HEK293 (cell line): ENCODE results near the gene DCAF6.

Experiments
- CTCF ChIA-PET: fragments of 350-600 bp; formaldehyde crosslinking; extraction: SDS; loops from one replicate; lab custom pipeline; 2021; ENCODE audit warnings: antibody characterized with exemption; lab: Yijun Ruan, JAX
- POLR2A ChIA-PET: fragments of 300-600 bp; formaldehyde crosslinking; extraction: SDS; loops from one replicate; lab custom pipeline; 2020; ENCODE audit warnings: antibody characterized with exemption, inconsistent platforms; lab: Yijun Ruan, JAX
- H3K27ac ChIP-seq: fragments of 200-500 bp; sonication (Bioruptor generic); 2 replicates; pipeline ENCODE4 v1.5.1; 2014; ENCODE audit warnings: low read depth, low read length, control low read depth, inconsistent platforms; ENCODE audit errors: extremely low read depth
- H3K36me3 ChIP-seq, 2 experiments: fragments of 200-500 bp in 1 of 2; sonication (Bioruptor generic) in 1 of 2; 1 replicate in 1 of 2; 2 replicates in 1 of 2; pipeline ENCODE4 v1.5.1; 2014 to 2017; ENCODE audit warnings: inconsistent platforms in 2 of 2, low read length in 2 of 2; ENCODE audit not compliant: control insufficient read depth in 2 of 2, insufficient read depth in 1 of 2
- H3K4me1 ChIP-seq: fragments of 200-500 bp; sonication (Bioruptor generic); 2 replicates; pipeline ENCODE4 v1.5.1; 2014; ENCODE audit warnings: mild to moderate bottlenecking, low read length, inconsistent platforms; ENCODE audit not compliant: control insufficient read depth, insufficient read depth
- H3K4me3 ChIP-seq: 2 replicates; pipeline ENCODE4 v1.5.1; 2011; ENCODE audit warnings: low read depth, mild to moderate bottlenecking, control low read depth, low read length, moderate library complexity
- H3K9me3 ChIP-seq: fragments of 200-500 bp; sonication (Bioruptor generic); 2 replicates; pipeline ENCODE4 v1.5.1; 2014; ENCODE audit warnings: low read depth, low read length, inconsistent platforms; ENCODE audit not compliant: control insufficient read depth, insufficient read depth
- GFI1B ChIP-seq: fragments of 450-650 bp; formaldehyde crosslinking; IDR thresholded peaks from 2 replicates; pipeline ENCODE4 v1.5.1; 2016; ENCODE audit warnings: missing biosample characterization, missing genetic modification characterization
- PRDM1 ChIP-seq: fragments of 450-650 bp; formaldehyde crosslinking; IDR thresholded peaks from 2 replicates; pipeline ENCODE4; 2016; ENCODE audit warnings: missing biosample characterization, missing genetic modification characterization
- SALL2 ChIP-seq: fragments of 450-650 bp; formaldehyde crosslinking; IDR thresholded peaks from 2 replicates; pipeline ENCODE4 v1.5.0; 2017; ENCODE audit warnings: missing biosample characterization, mild to moderate bottlenecking, missing genetic modification characterization, borderline replicate concordance
- ZFP37 ChIP-seq: fragments of 450-650 bp; formaldehyde crosslinking; IDR thresholded peaks from 2 replicates; pipeline ENCODE4 v1.5.1; 2016; ENCODE audit warnings: missing biosample characterization, missing genetic modification characterization
- ZNF112 ChIP-seq: fragments of 450-650 bp; formaldehyde crosslinking; IDR thresholded peaks from 2 replicates; pipeline ENCODE4 v1.5.0; 2017; ENCODE audit warnings: missing biosample characterization, missing genetic modification characterization
- ZNF146 ChIP-seq: fragments of 450-650 bp; formaldehyde crosslinking; IDR thresholded peaks from 2 replicates; pipeline ENCODE4 v1.5.1; 2016; ENCODE audit warnings: missing biosample characterization, missing genetic modification characterization
- ZNF16 ChIP-seq: fragments of 450-650 bp; formaldehyde crosslinking; IDR thresholded peaks from 2 replicates; pipeline ENCODE4 v1.5.1; 2016; ENCODE audit warnings: low read depth, missing biosample characterization, missing genetic modification characterization
- ZNF335 ChIP-seq: fragments of 450-650 bp; formaldehyde crosslinking; conservative IDR thresholded peaks from 2 replicates; pipeline ENCODE4 v1.5.1; 2016; ENCODE audit warnings: missing biosample characterization, missing genetic modification characterization
- ZNF350 ChIP-seq: fragments of 450-650 bp; formaldehyde crosslinking; IDR thresholded peaks from 2 replicates; pipeline ENCODE4 v1.5.0; 2017; ENCODE audit warnings: missing biosample characterization, mild to moderate bottlenecking, missing genetic modification characterization
- ZNF843 ChIP-seq: fragments of 450-650 bp; formaldehyde crosslinking; IDR thresholded peaks from 2 replicates; pipeline ENCODE4 v1.5.1; 2016; ENCODE audit warnings: missing biosample characterization, missing genetic modification characterization
- TF ChIP-seq, protein P1 (sequence below): fragments of 450-650 bp; formaldehyde crosslinking; IDR thresholded peaks from 2 replicates; pipeline ENCODE4 v1.5.1; 2016; ENCODE audit warnings: missing biosample characterization, missing genetic modification characterization

The DCAF6 gene

GRCh38 chr1:168116327-168116799 is 179.9 kb downstream of the DCAF6 start:
- no peaks in the 10 kb centered on the region for H3K9me3 ChIP-seq
- peaks cover 3% of the 10 kb centered on the region; the same call in 1 of the 2 replicates for H3K4me1 ChIP-seq
- ChIA-PET POLR2A (no interaction called here), CTCF (interaction anchor here (0.6 to 1.1 kb wide), 2 partner anchors 9 to 28 kb away, joined by 3 read pairs; no protein-coding TSS in a partner anchor)
- H3K36me3 ChIP-seq = peaks cover 0 to 8% of the 10 kb centered on the region in 2 experiments; a peak in 1 of 3 replicates
- H3K27ac ChIP-seq = no peak overlapping the region
- TF ChIP-seq ZNF335 (tag by site-specific recombination) (no peak), ZNF350 (tag by site-specific recombination) (no peak), ZFP37 (no peak)
- H3K4me3 ChIP-seq = no peak overlapping the region

DNA sequence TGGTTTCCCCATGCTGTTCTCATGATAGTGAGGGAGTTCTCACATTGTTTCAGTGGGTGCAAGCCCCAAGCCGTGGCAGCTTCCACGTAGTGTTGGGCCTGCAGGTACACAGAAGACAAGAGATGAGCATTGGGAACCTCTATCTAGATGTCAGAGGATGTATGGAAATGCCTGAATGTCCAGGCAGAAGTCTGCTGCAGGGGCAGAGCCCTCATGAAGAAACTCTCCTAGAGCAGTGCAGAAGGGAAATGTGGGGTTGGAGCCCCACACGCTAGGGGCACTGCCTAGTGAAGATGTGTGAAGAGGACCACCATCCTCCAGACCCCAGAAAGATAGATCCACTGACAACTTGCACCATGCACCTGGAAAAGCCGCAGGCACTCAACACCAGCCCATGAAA is 183.3 kb downstream of the DCAF6 start:
- Histone ChIP-seq H3K36me3 (peaks cover 0 to 13% of the 10 kb centered on the region in 2 experiments; a peak in 2 of 3 replicates), H3K27ac (no peak overlapping the region), H3K4me3 (no peak overlapping the region), H3K4me1 (no peaks in the 10 kb centered on the region)
- CTCF ChIA-PET = interaction anchor here (1.0 kb wide), 1 partner anchor 38 kb away, joined by 4 read pairs; no protein-coding TSS in a partner anchor
- POLR2A ChIA-PET = no interaction called here
- TF ChIP-seq ZNF146 (no peak), ZNF843 (tag by site-specific recombination) (no peak), GFI1B (no peak)
- TF ChIP-seq, all 188 proteins: peak for 0
- H3K9me3 ChIP-seq = no peaks in the 10 kb centered on the region

GRCh38 chr1:168121401-168122011 is 185.0 kb downstream of the DCAF6 start:
- Histone ChIP-seq H3K36me3 (peaks cover 0 to 13% of the 10 kb centered on the region in 2 experiments; a peak in 2 of 3 replicates), H3K4me1 (no peaks in the 10 kb centered on the region), H3K9me3 (no peaks in the 10 kb centered on the region), H3K27ac (no peak overlapping the region), H3K4me3 (no peak overlapping the region)
- TF ChIP-seq ZNF112 (tag by site-specific recombination) = no peak
- TF ChIP-seq ZNF16 (tag by site-specific recombination) = no peak
- TF ChIP-seq, protein P1, sequence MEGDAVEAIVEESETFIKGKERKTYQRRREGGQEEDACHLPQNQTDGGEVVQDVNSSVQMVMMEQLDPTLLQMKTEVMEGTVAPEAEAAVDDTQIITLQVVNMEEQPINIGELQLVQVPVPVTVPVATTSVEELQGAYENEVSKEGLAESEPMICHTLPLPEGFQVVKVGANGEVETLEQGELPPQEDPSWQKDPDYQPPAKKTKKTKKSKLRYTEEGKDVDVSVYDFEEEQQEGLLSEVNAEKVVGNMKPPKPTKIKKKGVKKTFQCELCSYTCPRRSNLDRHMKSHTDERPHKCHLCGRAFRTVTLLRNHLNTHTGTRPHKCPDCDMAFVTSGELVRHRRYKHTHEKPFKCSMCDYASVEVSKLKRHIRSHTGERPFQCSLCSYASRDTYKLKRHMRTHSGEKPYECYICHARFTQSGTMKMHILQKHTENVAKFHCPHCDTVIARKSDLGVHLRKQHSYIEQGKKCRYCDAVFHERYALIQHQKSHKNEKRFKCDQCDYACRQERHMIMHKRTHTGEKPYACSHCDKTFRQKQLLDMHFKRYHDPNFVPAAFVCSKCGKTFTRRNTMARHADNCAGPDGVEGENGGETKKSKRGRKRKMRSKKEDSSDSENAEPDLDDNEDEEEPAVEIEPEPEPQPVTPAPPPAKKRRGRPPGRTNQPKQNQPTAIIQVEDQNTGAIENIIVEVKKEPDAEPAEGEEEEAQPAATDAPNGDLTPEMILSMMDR (tag by site-specific recombination) = no peak
- CTCF ChIA-PET = interaction anchor here (0.6 kb wide), 1 partner anchor 151 kb away, joined by 3 read pairs; no protein-coding TSS in a partner anchor
- POLR2A ChIA-PET = interaction anchor here (0.5 kb wide), 1 partner anchor 119 kb away, joined by 8 read pairs; no protein-coding TSS in a partner anchor

GRCh38 chr1:168125051-168125450 is 188.6 kb downstream of the DCAF6 start:
- Histone ChIP-seq H3K4me3 (no peak overlapping the region), H3K9me3 (no peaks in the 10 kb centered on the region), H3K36me3 (peaks cover 0 to 18% of the 10 kb centered on the region in 2 experiments; a peak in 2 of 3 replicates), H3K4me1 (no peaks in the 10 kb centered on the region), H3K27ac (no peak overlapping the region)
- no peak for TF ChIP-seq SALL2 (tag by site-specific recombination)
- TF ChIP-seq PRDM1 = 0 out of 2 replicates have a peak, but pooled peaks have one; percentile 51
- ChIA-PET CTCF (interaction anchor here (0.6 to 1.0 kb wide), 4 partner anchors 9 to 158 kb away, joined by 3 to 5 read pairs (median 3); no protein-coding TSS in a partner anchor), POLR2A (interaction anchor here (1.3 to 1.4 kb wide), 2 partner anchors 11 to 12 kb away, joined by 3 read pairs; partner anchors contain the start of gene GPR161)
